Measurements from ENCODE around the gene PRKCH. TPM values are rescaled to one million over a fixed set of nuclear protein-coding genes. Genes with fewer than 3 reads are reported as not detected.

The PRKCH gene
- total and polyA plus RNA-seq, 2 experiments from 2014 or later, result 7.1 to 11.2 TPM

- no peaks in the 10 kb centered on the region for H3K79me2 ChIP-seq
- H2AFZ ChIP-seq, result no peak overlapping the region
- H3K4me2 ChIP-seq, result no peak overlapping the region
- no peaks in the 10 kb centered on the region for H3K27me3 ChIP-seq
- WGBS (ENCODE audit: low lambda C conversion rate, missing lambda C conversion rate), result 83% methylated on average over 10 of the region's 10 CpGs
- TF ChIP-seq, protein P1, sequence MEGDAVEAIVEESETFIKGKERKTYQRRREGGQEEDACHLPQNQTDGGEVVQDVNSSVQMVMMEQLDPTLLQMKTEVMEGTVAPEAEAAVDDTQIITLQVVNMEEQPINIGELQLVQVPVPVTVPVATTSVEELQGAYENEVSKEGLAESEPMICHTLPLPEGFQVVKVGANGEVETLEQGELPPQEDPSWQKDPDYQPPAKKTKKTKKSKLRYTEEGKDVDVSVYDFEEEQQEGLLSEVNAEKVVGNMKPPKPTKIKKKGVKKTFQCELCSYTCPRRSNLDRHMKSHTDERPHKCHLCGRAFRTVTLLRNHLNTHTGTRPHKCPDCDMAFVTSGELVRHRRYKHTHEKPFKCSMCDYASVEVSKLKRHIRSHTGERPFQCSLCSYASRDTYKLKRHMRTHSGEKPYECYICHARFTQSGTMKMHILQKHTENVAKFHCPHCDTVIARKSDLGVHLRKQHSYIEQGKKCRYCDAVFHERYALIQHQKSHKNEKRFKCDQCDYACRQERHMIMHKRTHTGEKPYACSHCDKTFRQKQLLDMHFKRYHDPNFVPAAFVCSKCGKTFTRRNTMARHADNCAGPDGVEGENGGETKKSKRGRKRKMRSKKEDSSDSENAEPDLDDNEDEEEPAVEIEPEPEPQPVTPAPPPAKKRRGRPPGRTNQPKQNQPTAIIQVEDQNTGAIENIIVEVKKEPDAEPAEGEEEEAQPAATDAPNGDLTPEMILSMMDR (IDR thresholded peaks at IDR 0.05; ENCODE audit: poor library complexity), result no peak
- TF ChIP-seq EZH2 (IDR thresholded peaks at IDR 0.05; ENCODE audit: borderline replicate concordance) (no peak), EZH2phosphoT487 (IDR thresholded peaks at IDR 0.05; ENCODE audit: low read depth, severe bottlenecking, unreplicated experiment) (no peak)
- no peaks in the 10 kb centered on the region for H3K9me2 ChIP-seq (replicated peaks; ENCODE audit: insufficient read depth)
- no peaks in the 10 kb centered on the region for H3K9me3 ChIP-seq (ENCODE audit: low read depth)
- H3K36me3 ChIP-seq (replicated peaks; ENCODE audit: insufficient read depth, low read depth), result no peaks in the 10 kb centered on the region
- no peaks in the 10 kb centered on the region for H4K20me1 ChIP-seq (ENCODE audit: insufficient read depth, poor library complexity, severe bottlenecking)
- H3K4me3 ChIP-seq, result no peak overlapping the region
- no peak overlapping the region for H3K27ac ChIP-seq
- DNase-seq (ENCODE audit: low spot score), result no peak
- H3K4me1 ChIP-seq (ENCODE audit: insufficient read depth), result peaks cover 29% of the 10 kb centered on the region
Observed at GRCh38 chr14:61513986-61514830, 192.8 kb downstream of the PRKCH start.

- no peak for DNase-seq (ENCODE audit: low spot score)
- no peaks in the 10 kb centered on the region for H4K20me1 ChIP-seq (ENCODE audit: insufficient read depth, poor library complexity, severe bottlenecking)
- H3K9me3 ChIP-seq (ENCODE audit: low read depth), result no peaks in the 10 kb centered on the region
- H2AFZ ChIP-seq, result no peak overlapping the region
- TF ChIP-seq EZH2phosphoT487 (IDR thresholded peaks at IDR 0.05; ENCODE audit: low read depth, severe bottlenecking, unreplicated experiment) (no peak), EZH2 (IDR thresholded peaks at IDR 0.05; ENCODE audit: borderline replicate concordance) (no peak)
- TF ChIP-seq, protein P1 (IDR thresholded peaks at IDR 0.05; ENCODE audit: poor library complexity), result no peak
- H3K4me3 ChIP-seq, result no peak overlapping the region
- H3K79me2 ChIP-seq, result no peaks in the 10 kb centered on the region
- H3K9me2 ChIP-seq (replicated peaks; ENCODE audit: insufficient read depth), result no peaks in the 10 kb centered on the region
- peaks cover 29% of the 10 kb centered on the region for H3K4me1 ChIP-seq (ENCODE audit: insufficient read depth)
- no peaks in the 10 kb centered on the region for H3K27me3 ChIP-seq
- H3K36me3 ChIP-seq (replicated peaks; ENCODE audit: insufficient read depth, low read depth), result no peaks in the 10 kb centered on the region
- no peak overlapping the region for H3K27ac ChIP-seq
- no peak overlapping the region for H3K4me2 ChIP-seq
- WGBS (ENCODE audit: low lambda C conversion rate, missing lambda C conversion rate), result 81% methylated on average over 1 of the region's 1 CpG
Observed at GRCh38 chr14:61514927-61515326, 193.5 kb downstream of the PRKCH start.

DNA sequence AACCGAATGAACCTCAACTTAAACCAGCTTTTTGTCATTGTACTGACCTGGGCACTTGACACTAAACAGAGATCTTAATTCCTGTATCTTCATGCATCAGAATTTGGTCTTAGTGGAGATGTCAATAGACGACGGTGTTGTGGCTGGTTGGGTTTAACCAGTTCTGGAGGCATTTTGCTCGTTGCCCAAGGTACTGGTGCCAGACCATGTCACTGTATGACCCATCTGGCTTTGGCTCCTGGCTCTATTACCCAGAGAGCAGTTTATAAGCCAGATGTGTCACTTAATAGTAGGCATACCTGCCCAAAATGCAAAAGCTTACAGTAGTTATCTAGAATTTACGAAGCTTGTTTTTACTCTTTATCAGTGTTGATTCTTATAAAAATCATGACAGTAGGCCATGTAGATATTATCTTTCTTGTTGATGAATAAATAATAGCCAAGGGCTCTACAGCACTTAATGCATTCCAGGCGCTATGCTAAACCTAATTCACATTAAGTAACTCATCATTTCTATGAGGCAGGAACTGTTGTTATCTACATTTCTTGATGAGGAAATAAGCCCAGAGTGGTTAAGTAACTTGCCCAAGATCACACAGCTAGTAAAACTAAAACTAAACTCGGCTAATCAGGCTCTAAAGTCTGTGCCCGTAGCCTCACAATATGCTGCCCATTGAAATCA, 194.2 kb downstream of the PRKCH start:
- TF ChIP-seq EZH2 (IDR thresholded peaks at IDR 0.05; ENCODE audit: borderline replicate concordance) (no peak), EZH2phosphoT487 (IDR thresholded peaks at IDR 0.05; ENCODE audit: low read depth, severe bottlenecking, unreplicated experiment) (no peak)
- TF ChIP-seq, protein P1 (IDR thresholded peaks at IDR 0.05; ENCODE audit: poor library complexity), result no peak
- Histone ChIP-seq H4K20me1 (ENCODE audit: insufficient read depth, poor library complexity, severe bottlenecking) (no peaks in the 10 kb centered on the region), H3K4me3 (no peak overlapping the region), H3K27me3 (no peaks in the 10 kb centered on the region), H3K79me2 (no peaks in the 10 kb centered on the region), H3K27ac (no peak overlapping the region), H3K4me2 (no peak overlapping the region), H3K9me3 (ENCODE audit: low read depth) (no peaks in the 10 kb centered on the region), H3K4me1 (ENCODE audit: insufficient read depth) (peaks cover 29% of the 10 kb centered on the region), H2AFZ (no peak overlapping the region), H3K9me2 (replicated peaks; ENCODE audit: insufficient read depth) (no peaks in the 10 kb centered on the region), H3K36me3 (replicated peaks; ENCODE audit: insufficient read depth, low read depth) (no peaks in the 10 kb centered on the region)
- DNase-seq (ENCODE audit: low spot score), result no peak
- WGBS (ENCODE audit: low lambda C conversion rate, missing lambda C conversion rate), result 84% methylated on average over 8 of the region's 8 CpGs

Measured in hepatocyte (in vitro differentiated cells).